H1 (cell line): ENCODE results near the gene COG3.

Experiments
- CHD2 ChIP-seq: IDR thresholded peaks from 2 replicates; pipeline ENCODE4 v1.6.1; 2012; ENCODE audit warnings: low read length, improper control_type of control experiment
- CHD7 ChIP-seq: fragments of 300-600 bp; sonication (generic); IDR thresholded peaks from 2 replicates; pipeline ENCODE4 v1.7.1; 2012; ENCODE audit warnings: low read length, moderate library complexity, mild to moderate bottlenecking, inconsistent platforms; ENCODE audit not compliant: insufficient replicate concordance
- CREB1 ChIP-seq: IDR thresholded peaks from 2 replicates; pipeline ENCODE4 v1.6.1; 2012; ENCODE audit warnings: inconsistent platforms
- CTCF ChIP-seq, 3 experiments: IDR thresholded peaks; 1 replicate in 2 of 3; 2 replicates in 1 of 3; pipeline versions ENCODE4 v1.5.1 to v1.6.1; 2011; ENCODE audit warnings: low read length in 3 of 3, mild to moderate bottlenecking in 3 of 3, inconsistent platforms in 2 of 3, low read depth in 1 of 3, moderate library complexity in 1 of 3; ENCODE audit not compliant: insufficient read depth in 1 of 3; ENCODE audit errors: control extremely low read depth in 1 of 3
- EP300 ChIP-seq, 2 experiments: IDR thresholded peaks; 1 replicate in 1 of 2; 2 replicates in 1 of 2; pipeline ENCODE4 v1.6.1; 2011 to 2012; ENCODE audit warnings: low read depth in 2 of 2, low read length in 2 of 2, mild to moderate bottlenecking in 2 of 2, borderline replicate concordance in 1 of 2, inconsistent platforms in 1 of 2, moderate library complexity in 1 of 2
- GABPA ChIP-seq: IDR thresholded peaks from 2 replicates; pipeline ENCODE4 v1.6.1; 2011; ENCODE audit warnings: mild to moderate bottlenecking, low read length, moderate library complexity, borderline replicate concordance; ENCODE audit not compliant: insufficient read depth
- MAX ChIP-seq: IDR thresholded peaks from 2 replicates; pipeline ENCODE4 v1.6.1; 2012; ENCODE audit warnings: inconsistent platforms
- POLR2A ChIP-seq, 2 experiments: IDR thresholded peaks; 1 replicate in 1 of 2; 2 replicates in 1 of 2; pipeline ENCODE4 v1.6.1; 2011; ENCODE audit warnings: low read depth in 2 of 2, low read length in 2 of 2, mild to moderate bottlenecking in 2 of 2; ENCODE audit errors: control extremely low read depth in 1 of 2
- POLR2AphosphoS5 ChIP-seq: IDR thresholded peaks from 2 replicates; pipeline ENCODE4 v1.6.1; 2011; ENCODE audit warnings: low read depth, low read length
- RAD21 ChIP-seq, 2 experiments: IDR thresholded peaks in 1 of 2; conservative IDR thresholded peaks in 1 of 2; 2 replicates each; pipeline ENCODE4 v1.6.1; 2011; ENCODE audit warnings: low read depth in 2 of 2, low read length in 2 of 2, improper control_type of control experiment in 1 of 2, inconsistent platforms in 1 of 2, mild to moderate bottlenecking in 1 of 2, moderate library complexity in 1 of 2
- RFX5 ChIP-seq: IDR thresholded peaks from 2 replicates; pipeline ENCODE4 v1.6.1; 2011; ENCODE audit warnings: low read depth, low read length, improper control_type of control experiment, borderline replicate concordance
- SIX5 ChIP-seq: IDR thresholded peaks from 2 replicates; pipeline ENCODE4 v1.6.1; 2011; ENCODE audit warnings: mild to moderate bottlenecking, low read depth, low read length
- SRF ChIP-seq: IDR thresholded peaks from 2 replicates; pipeline ENCODE4 v1.6.1; 2011; ENCODE audit warnings: mild to moderate bottlenecking, low read depth, low read length, moderate library complexity
- ZNF274 ChIP-seq: IDR thresholded peaks from 2 replicates; pipeline ENCODE4 v1.7.0; 2012; ENCODE audit warnings: low read length, borderline replicate concordance; ENCODE audit errors: extremely low read depth

GRCh38 chr13:45554604-45555109, 89.9 kb downstream of the COG3 start:
- TF ChIP-seq CTCF (IDR thresholded peaks at IDR 0.05; ENCODE audit: control extremely low read depth in 1 of 3, insufficient read depth in 1 of 3, low read depth in 1 of 3, low read length in 3 of 3) (no peak), CREB1 (no peak), POLR2AphosphoS5 (no peak), SRF (no peak), EP300 (IDR thresholded peaks at IDR 0.05; ENCODE audit: borderline replicate concordance in 1 of 2, low read depth in 2 of 2, low read length in 2 of 2) (no peak), RAD21 (IDR thresholded peaks at IDR 0.05 in 1 of 2, conservative IDR thresholded peaks at IDR 0.05 in 1 of 2; ENCODE audit: low read depth in 2 of 2, low read length in 2 of 2) (no peak), SIX5 (no peak), RFX5 (no peak), CHD7 (no peak), MAX (no peak), CHD2 (no peak), ZNF274 (no peak), POLR2A (IDR thresholded peaks at IDR 0.05; ENCODE audit: control extremely low read depth in 1 of 2, low read depth in 2 of 2, low read length in 2 of 2) (no peak), GABPA (no peak)
